A172 (cell line): Measurements from ENCODE around the gene HVCN1. TPM values are rescaled to one million over a fixed set of nuclear protein-coding genes. Genes with fewer than 3 reads are reported as not detected.
"Not testable (repeated sequence)": the region's sequence is repeated elsewhere in the genome, so short reads cannot be mapped to it uniquely, and the experiment has no call there.

ENCODE experiments used
- DNase-seq: peaks from one replicate; pipeline ENCODE4 v3.0.0-alpha.2; 2015; ENCODE audit warnings: low spot score
- total RNA-seq: library from RNA; depleted of rRNA; stranded (reverse); fragments of >200 nt; shearing (Covaris generic); gene quantifications from 2 replicates; pipeline ENCODE4 v1.2.3, GENCODE V29; 2014

Gene HVCN1
- total RNA-seq, 1 experiment from 2014 or later = 0.95 TPM

GRCh38 chr12:110668480-110669192, 20.3 kb downstream of the HVCN1 start:
- DNase-seq = no peak

GRCh38 chr12:110667671-110668070, 21.2 kb downstream of the HVCN1 start:
- DNase-seq = no peak

GRCh38 chr12:110666892-110667291, 22.0 kb downstream of the HVCN1 start:
- no peak for DNase-seq

- DNase-seq = no peak
Measured at GRCh38 chr12:110661337-110661972, 27.5 kb downstream of the HVCN1 start.

DNA sequence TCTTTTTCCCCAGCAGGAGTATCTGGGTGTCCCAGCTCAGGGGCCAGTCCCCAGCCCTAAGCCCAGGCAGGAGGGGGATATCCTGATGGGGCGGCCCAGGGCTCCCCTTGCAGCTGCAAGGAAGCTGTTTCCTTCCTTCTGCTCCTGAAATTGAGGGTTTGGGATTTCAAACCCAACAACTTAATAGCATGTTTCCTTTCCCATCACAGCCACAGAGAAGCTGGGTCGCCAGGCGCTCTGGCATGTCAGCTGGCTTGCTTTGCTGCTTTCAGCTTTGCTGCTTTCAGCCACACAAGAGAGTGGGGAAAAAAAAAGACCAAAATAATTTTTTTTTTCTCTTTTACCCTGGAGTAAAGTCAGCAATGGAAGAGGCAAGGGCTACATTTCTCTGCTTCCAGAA, 30.0 kb downstream of the HVCN1 start:
- DNase-seq = no peak

DNA sequence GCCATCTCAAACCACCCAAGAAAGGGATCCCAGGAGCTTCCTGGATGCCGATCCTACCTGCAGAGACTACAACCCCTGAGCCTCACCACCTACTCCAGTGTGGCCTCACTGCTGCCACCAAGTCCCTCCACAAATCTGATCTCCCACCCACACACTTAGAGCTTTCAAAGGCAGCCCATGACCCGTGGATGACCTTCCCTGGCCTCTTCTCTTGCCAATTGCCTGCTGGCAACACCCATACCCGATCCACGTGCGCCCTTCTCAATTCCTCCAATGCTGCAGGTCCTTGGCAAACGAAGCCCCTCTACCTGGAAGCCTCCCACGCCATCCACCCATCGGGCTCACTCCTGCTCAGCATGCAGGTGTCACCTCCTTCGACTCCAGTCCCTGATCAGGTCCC, 30.7 kb downstream of the HVCN1 start:
- no peak for DNase-seq

DNA sequence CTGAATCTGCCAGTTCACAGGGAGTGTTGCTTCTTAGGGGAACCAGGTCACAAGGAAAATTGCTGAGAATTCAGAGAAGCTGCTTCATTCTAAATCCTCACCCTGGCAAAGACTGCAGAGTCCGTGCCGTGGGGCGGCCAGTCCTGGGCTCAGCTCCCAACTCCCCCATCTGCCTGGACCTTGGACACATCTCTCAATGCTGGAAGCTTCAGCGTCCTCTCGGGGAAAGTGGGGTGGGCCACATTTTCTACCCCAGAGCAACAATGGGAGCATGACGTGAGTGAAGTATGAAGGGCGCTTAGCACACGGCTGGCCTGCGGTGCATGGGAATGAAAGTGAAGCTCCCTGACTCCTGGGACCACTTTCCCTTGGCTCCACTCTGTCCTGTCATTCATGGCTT, 31.2 kb downstream of the HVCN1 start:
- no peak for DNase-seq

- no peak for DNase-seq
Measured at GRCh38 chr12:110656071-110656655, 32.8 kb downstream of the HVCN1 start.

DNA sequence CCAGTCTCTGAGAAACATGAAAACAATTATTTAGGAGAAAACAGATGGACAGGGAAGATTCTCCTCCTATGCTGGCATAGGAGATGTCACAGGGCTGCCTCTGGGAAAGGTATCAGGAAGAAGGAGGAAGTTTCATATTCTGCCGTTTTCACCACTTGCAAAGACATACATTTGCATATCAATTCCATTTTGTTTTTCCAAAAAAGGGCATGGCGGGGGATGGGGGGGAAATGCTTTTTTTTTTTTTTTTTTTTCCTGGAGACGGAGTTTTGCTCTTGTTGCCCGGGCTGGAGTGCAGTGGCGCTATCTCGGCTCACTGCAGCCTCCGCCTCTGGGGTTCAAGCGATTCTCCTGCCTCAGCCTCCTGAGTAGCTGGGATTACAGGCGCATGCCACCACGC, 34.7 kb downstream of the HVCN1 start:
- not testable (repeated sequence) for DNase-seq

DNA sequence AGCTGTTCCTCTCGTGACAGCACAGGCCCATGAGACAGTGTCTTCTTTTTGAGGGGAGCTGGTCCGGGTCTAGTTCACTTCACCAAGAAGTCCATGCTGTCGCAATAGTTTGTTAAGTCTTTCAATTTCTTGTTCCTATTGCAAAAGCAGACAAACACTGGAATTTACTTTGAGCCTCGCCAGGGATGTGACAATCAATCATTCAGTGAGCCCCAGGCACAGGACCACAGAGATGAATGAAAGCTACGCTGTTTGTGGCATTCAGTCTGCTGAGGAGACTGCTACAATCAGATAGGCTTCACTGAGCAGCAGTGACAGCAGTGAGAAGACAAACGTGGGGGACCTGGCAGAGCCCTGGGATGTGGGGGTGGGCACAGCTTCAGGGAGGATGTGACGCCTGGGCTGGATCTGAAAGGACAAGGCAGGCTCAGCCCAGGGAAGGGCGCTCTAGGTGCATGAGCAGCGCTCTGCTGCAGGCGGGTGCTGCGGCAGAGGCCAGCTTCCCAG, 39.5 kb downstream of the HVCN1 start:
- no peak for DNase-seq

GRCh38 chr12:110647631-110648040, 41.3 kb downstream of the HVCN1 start:
- DNase-seq = no peak

DNA sequence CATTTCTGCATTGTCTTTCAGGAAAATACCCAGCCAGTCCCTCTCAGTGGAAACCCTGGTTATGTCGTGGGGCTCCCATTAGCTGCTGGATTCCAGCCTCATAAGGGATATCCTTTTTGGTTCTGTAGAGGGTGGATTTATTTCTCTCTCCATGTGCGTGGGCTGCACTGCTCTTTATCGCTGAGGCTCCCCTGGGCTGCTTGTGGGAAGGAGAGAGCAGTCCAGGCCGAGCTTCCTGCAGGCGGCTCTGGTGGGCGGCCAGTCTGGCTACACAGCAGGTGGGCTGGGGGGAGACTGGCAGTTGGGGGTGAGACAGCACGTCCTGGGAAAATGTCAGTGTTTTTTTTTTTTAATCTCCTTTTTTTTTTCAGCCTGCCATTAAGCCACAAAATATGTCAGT, 47.4 kb downstream of the HVCN1 start:
- no peak for DNase-seq

GRCh38 chr12:110640275-110641025, 48.5 kb downstream of the HVCN1 start:
- DNase-seq = no peak

- peak; percentile 50 for DNase-seq
Measured at GRCh38 chr12:110639336-110640141, 49.4 kb downstream of the HVCN1 start.

DNA sequence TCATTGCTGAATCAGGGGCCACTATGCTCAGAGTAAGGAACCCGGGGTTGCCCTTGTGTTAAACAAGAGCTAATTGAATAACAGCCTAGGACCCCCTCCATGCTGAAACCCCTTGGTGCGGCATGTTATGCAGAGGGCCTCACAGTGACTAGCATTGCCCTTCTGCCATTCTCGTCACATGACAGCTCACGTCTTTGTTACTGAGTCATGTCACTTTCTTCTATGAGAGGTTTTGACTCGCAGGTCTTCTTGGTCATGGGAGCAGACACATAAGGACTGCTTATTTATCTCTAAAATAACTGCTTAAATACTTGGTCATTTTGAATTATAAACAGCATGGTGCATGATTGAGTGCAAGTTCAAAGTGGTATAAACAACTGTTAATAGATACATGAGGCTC, 50.1 kb downstream of the HVCN1 start:
- no peak for DNase-seq

GRCh38 chr12:110637869-110638441, 51.0 kb downstream of the HVCN1 start:
- DNase-seq = no peak

GRCh38 chr12:110636516-110636915, 52.4 kb downstream of the HVCN1 start:
- no peak for DNase-seq

DNA sequence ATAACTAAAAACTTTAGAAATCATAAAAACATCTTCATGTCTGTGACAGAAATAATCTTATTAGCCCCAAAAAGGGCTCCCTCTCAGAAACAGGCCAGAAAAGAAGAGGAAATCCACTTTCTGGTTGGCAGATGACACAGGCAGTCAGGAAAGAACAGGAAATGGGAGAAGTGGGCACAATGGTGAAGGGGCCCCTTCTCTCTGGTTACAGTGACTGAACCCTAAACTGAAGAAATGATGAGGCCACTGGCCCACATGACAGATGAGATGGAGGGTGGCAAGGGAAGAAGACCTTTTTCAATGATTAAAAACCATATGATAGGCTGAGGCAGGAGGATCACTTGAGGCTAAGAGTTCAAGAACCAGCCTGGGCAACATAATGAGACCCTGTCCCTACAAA, 53.9 kb downstream of the HVCN1 start:
- no peak for DNase-seq

- DNase-seq = no peak
Measured at GRCh38 chr12:110627500-110628195, 61.3 kb downstream of the HVCN1 start.

DNA sequence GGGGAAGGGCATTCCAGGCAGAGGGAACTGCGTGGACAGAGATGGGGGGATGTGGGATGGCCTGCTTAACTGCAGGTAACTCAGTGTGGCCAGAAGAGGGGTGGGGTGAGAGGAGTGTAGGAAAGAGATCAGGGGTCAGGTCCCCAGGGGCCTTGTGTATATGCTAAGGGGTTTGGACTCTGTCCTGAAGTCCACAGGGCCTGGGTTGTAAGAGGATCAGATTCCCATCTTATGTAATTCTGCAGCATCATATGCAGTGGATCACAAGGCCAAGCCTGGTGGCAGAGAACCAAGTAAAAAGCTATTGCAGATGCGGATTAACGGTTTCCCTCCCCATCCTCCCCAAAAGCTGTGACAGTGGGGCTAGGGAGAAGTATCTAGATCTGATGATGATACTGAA, 66.3 kb downstream of the HVCN1 start:
- no peak for DNase-seq
